Astrocyte (in vitro differentiated cells and primary cell): ENCODE results near the gene IRX5. TPM values are rescaled to one million over a fixed set of nuclear protein-coding genes. Genes with fewer than 3 reads are reported as not detected.

Experiments used
- DNase-seq: peaks from one replicate; pipeline ENCODE4 v3.0.0-alpha.2; 2010; ENCODE audit warnings: low read depth
- FAIRE-seq: peaks from 2 replicates; lab custom pipeline; 2011; peaks lifted over from hg19 to GRCh38; lab: Jason Lieb, UNC
- H2AFZ ChIP-seq: 2 replicates; pipeline ENCODE4 v1.6.0; 2012; ENCODE audit warnings: low read depth, low read length, inconsistent platforms
- H3K27ac ChIP-seq: 2 replicates; pipeline ENCODE4 v1.5.1; 2011; ENCODE audit warnings: low read depth, low read length, inconsistent platforms
- H3K27me3 ChIP-seq: 2 replicates; pipeline ENCODE4 v1.6.0; 2011; ENCODE audit warnings: low read length, inconsistent platforms; ENCODE audit not compliant: insufficient read depth
- H3K36me3 ChIP-seq: 2 replicates; pipeline ENCODE4 v1.5.1; 2011; ENCODE audit warnings: low read length, inconsistent platforms; ENCODE audit not compliant: insufficient read depth
- H3K4me1 ChIP-seq: 2 replicates; pipeline ENCODE4 v1.5.1; 2011; ENCODE audit warnings: low read length, inconsistent platforms; ENCODE audit not compliant: insufficient read depth
- H3K4me2 ChIP-seq: 2 replicates; pipeline ENCODE4 v1.6.0; 2012; ENCODE audit warnings: low read length, inconsistent platforms
- H3K4me3 ChIP-seq: 2 replicates; pipeline ENCODE4 v1.5.1; 2011; ENCODE audit warnings: low read depth, mild to moderate bottlenecking, low read length, inconsistent platforms; ENCODE audit not compliant: insufficient read depth
- H3K79me2 ChIP-seq: 2 replicates; pipeline ENCODE4 v1.6.0; 2012; ENCODE audit warnings: mild to moderate bottlenecking, low read length, inconsistent platforms; ENCODE audit not compliant: insufficient read depth
- H3K9ac ChIP-seq: 2 replicates; pipeline ENCODE4 v1.6.0; 2012; ENCODE audit warnings: mild to moderate bottlenecking, low read length, inconsistent platforms
- H3K9me3 ChIP-seq: 2 replicates; pipeline ENCODE4 v1.5.1; 2012; ENCODE audit warnings: low read depth, mild to moderate bottlenecking, low read length, inconsistent platforms; ENCODE audit not compliant: insufficient read depth
- H4K20me1 ChIP-seq: 2 replicates; pipeline ENCODE4 v1.6.0; 2012; ENCODE audit warnings: low read length, inconsistent platforms; ENCODE audit not compliant: insufficient read depth
- H3K27ac Mint-ChIP-seq: one replicate; pipeline ENCODE4 v1.8.0; 2021; ENCODE audit warnings: mild to moderate bottlenecking, mixed read lengths; ENCODE audit not compliant: unreplicated experiment
- H3K27me3 Mint-ChIP-seq: one replicate; pipeline ENCODE4 v1.8.0; 2021; ENCODE audit warnings: low read depth, mixed read lengths; ENCODE audit not compliant: unreplicated experiment
- H3K36me3 Mint-ChIP-seq: one replicate; pipeline ENCODE4 v1.8.0; 2021; ENCODE audit warnings: low read depth, mixed read lengths; ENCODE audit not compliant: unreplicated experiment
- H3K4me1 Mint-ChIP-seq: one replicate; pipeline ENCODE4 v1.8.0; 2021; ENCODE audit warnings: low read depth, mixed read lengths; ENCODE audit not compliant: unreplicated experiment
- H3K4me3 Mint-ChIP-seq: one replicate; pipeline ENCODE4 v1.8.0; 2021; ENCODE audit warnings: mild to moderate bottlenecking, moderate library complexity, mixed read lengths; ENCODE audit not compliant: unreplicated experiment
- H3K9me3 Mint-ChIP-seq: one replicate; pipeline ENCODE4 v1.8.0; 2021; ENCODE audit warnings: mild to moderate bottlenecking, mixed read lengths; ENCODE audit not compliant: unreplicated experiment
- EZH2 ChIP-seq: IDR thresholded peaks from 2 replicates; pipeline ENCODE4 v1.6.1; 2012; ENCODE audit warnings: mild to moderate bottlenecking, low read length, inconsistent platforms; ENCODE audit not compliant: insufficient read depth
- total RNA-seq: library from RNA; stranded (reverse); gene quantifications from 2 replicates; pipeline ENCODE4 v1.2.1, GENCODE V29; 2021
- TF ChIP-seq, protein P1 (sequence below): IDR thresholded peaks from 2 replicates; pipeline ENCODE4 v1.5.1; 2011; ENCODE audit warnings: low read depth, mild to moderate bottlenecking, inconsistent platforms, low read length, moderate library complexity; ENCODE audit not compliant: insufficient read depth

IRX5 gene
- total RNA-seq, 1 donor from 2014 or later = 0.57 TPM

DNA sequence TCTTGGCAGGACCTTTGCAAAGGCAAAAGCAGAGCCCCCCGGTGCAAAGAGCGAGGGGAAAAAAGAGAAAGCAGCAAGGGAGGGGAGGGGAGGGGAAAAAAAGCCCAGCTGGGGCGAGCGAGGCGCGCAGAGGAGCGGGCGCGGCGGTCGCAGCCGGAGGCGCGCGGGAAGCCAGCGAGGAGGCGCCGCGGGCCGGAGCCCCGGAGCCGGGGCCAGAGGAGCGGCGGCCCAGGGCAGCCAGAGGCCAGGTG is 129 bp downstream of the IRX5 start:
- peak overlapping the region; percentile 59 for H3K4me3 ChIP-seq
- FAIRE-seq (no peak), DNase-seq (no peak)
- H3K79me2 ChIP-seq = peaks cover 48% of the 10 kb centered on the region
- H3K9ac ChIP-seq = peak overlapping the region; percentile 74
- peaks cover 22% of the 10 kb centered on the region for H3K27me3 ChIP-seq
- Mint-ChIP-seq H3K27ac (no peak overlapping the region), H3K4me1 (peaks cover 10% of the 10 kb centered on the region), H3K27me3 (peaks cover 29% of the 10 kb centered on the region), H3K36me3 (no peaks in the 10 kb centered on the region), H3K9me3 (peaks cover 12% of the 10 kb centered on the region), H3K4me3 (peak overlapping the region; percentile 97)
- H3K4me1 ChIP-seq = peaks cover 17% of the 10 kb centered on the region
- peak overlapping the region; percentile 55 for H3K27ac ChIP-seq
- H2AFZ ChIP-seq = peak overlapping the region; percentile 85
- H3K4me2 ChIP-seq = peak overlapping the region; percentile 99
- no peaks in the 10 kb centered on the region for H3K9me3 ChIP-seq
- TF ChIP-seq EZH2 = no peak
- TF ChIP-seq, protein P1, sequence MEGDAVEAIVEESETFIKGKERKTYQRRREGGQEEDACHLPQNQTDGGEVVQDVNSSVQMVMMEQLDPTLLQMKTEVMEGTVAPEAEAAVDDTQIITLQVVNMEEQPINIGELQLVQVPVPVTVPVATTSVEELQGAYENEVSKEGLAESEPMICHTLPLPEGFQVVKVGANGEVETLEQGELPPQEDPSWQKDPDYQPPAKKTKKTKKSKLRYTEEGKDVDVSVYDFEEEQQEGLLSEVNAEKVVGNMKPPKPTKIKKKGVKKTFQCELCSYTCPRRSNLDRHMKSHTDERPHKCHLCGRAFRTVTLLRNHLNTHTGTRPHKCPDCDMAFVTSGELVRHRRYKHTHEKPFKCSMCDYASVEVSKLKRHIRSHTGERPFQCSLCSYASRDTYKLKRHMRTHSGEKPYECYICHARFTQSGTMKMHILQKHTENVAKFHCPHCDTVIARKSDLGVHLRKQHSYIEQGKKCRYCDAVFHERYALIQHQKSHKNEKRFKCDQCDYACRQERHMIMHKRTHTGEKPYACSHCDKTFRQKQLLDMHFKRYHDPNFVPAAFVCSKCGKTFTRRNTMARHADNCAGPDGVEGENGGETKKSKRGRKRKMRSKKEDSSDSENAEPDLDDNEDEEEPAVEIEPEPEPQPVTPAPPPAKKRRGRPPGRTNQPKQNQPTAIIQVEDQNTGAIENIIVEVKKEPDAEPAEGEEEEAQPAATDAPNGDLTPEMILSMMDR = no peak
- H3K36me3 ChIP-seq = no peaks in the 10 kb centered on the region
- peaks cover 38% of the 10 kb centered on the region for H4K20me1 ChIP-seq

DNA sequence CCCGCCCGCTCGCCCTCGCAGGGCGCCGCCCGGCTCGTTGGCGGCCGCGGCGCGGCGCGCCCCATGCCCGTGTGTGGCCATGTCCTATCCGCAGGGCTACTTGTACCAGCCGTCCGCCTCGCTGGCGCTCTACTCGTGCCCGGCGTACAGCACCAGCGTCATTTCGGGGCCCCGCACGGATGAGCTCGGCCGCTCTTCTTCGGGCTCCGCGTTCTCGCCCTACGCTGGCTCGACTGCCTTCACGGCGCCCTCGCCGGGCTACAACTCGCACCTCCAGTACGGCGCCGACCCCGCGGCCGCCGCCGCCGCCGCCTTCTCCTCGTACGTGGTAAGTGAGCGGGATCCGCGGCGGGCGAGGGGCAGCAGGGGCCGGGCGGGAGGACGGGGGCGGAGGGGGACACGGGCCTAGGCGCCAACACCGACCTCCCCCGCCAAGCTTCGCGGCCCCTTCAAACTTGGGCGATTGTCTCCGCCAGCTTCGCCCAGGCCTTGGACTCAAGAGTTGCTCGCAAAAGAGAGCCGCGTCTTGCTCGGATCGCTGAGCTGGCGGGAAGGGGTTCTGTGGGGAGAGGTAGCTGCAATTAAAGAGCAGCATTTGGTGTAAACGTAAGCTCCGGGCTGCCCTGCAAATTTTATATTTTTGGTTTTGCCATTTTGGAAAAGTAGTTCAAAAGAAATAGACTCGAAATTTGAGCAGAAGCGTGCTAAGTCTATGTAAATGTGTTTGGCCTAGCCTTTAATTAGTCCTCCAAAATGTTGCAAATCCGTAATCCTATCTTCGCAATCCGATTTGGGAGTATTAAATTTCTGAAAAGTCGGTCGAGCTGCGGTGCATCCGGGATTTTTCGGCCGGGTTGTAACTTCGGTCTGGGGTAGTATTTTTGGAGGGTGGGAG is 702 bp downstream of the IRX5 start:
- Histone ChIP-seq H3K27me3 (peaks cover 27% of the 10 kb centered on the region), H3K27ac (peak overlapping the region; percentile 55), H3K4me2 (peak overlapping the region; percentile 99), H3K79me2 (peaks cover 51% of the 10 kb centered on the region), H2AFZ (peak overlapping the region; percentile 85), H3K4me3 (peak overlapping the region; percentile 59), H3K4me1 (peaks cover 17% of the 10 kb centered on the region), H3K9me3 (no peaks in the 10 kb centered on the region), H4K20me1 (peaks cover 42% of the 10 kb centered on the region), H3K36me3 (no peaks in the 10 kb centered on the region), H3K9ac (peak overlapping the region; percentile 74)
- FAIRE-seq (no peak), DNase-seq (peak; percentile 27)
- peaks cover 12% of the 10 kb centered on the region for H3K9me3 Mint-ChIP-seq
- H3K27me3 Mint-ChIP-seq = peaks cover 33% of the 10 kb centered on the region
- TF ChIP-seq, protein P1 = no peak
- no peak for TF ChIP-seq EZH2
- H3K27ac Mint-ChIP-seq = no peak overlapping the region
- peak overlapping the region; percentile 70 for H3K4me3 Mint-ChIP-seq
- H3K36me3 Mint-ChIP-seq = no peaks in the 10 kb centered on the region
- peaks cover 9% of the 10 kb centered on the region for H3K4me1 Mint-ChIP-seq
